MM.1S (cell line): ENCODE measurements around the gene OXCT1.
"Not testable (repeated sequence)": the region's sequence is repeated elsewhere in the genome, so short reads cannot be mapped to it uniquely, and the experiment has no call there.

Source experiments
- DNase-seq: peaks from one replicate; pipeline ENCODE4 v3.0.0-alpha.2; 2015
- H2AFZ ChIP-seq: fragments of 300-600 bp; sonication (generic); 2 replicates; pipeline ENCODE4 v1.6.0; 2016; ENCODE audit warnings: antibody characterized with exemption, low read length
- H3F3A ChIP-seq: fragments of 300-600 bp; sonication (generic); 2 replicates; pipeline ENCODE4 v1.6.1; 2016; ENCODE audit warnings: mild to moderate bottlenecking, antibody characterized with exemption, low read length, moderate library complexity, mixed read lengths; ENCODE audit not compliant: insufficient read depth
- H3K27ac ChIP-seq: fragments of 300-600 bp; sonication (generic); 2 replicates; pipeline ENCODE4 v1.5.1; 2016; ENCODE audit warnings: mild to moderate bottlenecking, low read length
- H3K27me3 ChIP-seq: fragments of 300-600 bp; sonication (generic); replicated peaks from 2 replicates; pipeline ENCODE4 v1.6.0; 2016; ENCODE audit warnings: low read length; ENCODE audit not compliant: insufficient read depth
- H3K36me3 ChIP-seq: fragments of 300-600 bp; sonication (generic); replicated peaks from 2 replicates; pipeline ENCODE4 v1.6.1; 2016; ENCODE audit warnings: mild to moderate bottlenecking, low read length, mixed read lengths; ENCODE audit not compliant: insufficient read depth
- H3K4me1 ChIP-seq: fragments of 300-600 bp; sonication (generic); 2 replicates; pipeline ENCODE4 v1.6.1; 2016; ENCODE audit warnings: low read length, mixed read lengths
- H3K4me2 ChIP-seq: fragments of 300-600 bp; sonication (generic); 2 replicates; pipeline ENCODE4 v1.6.0; 2016; ENCODE audit warnings: low read depth, low read length
- H3K4me3 ChIP-seq: fragments of 300-600 bp; sonication (generic); 2 replicates; pipeline ENCODE4 v1.5.1; 2016; ENCODE audit warnings: low read length, mixed read lengths
- H3K79me2 ChIP-seq: fragments of 300-600 bp; sonication (generic); 2 replicates; pipeline ENCODE4 v1.6.1; 2016; ENCODE audit warnings: mixed run types, low read length, mixed read lengths
- H3K9ac ChIP-seq: fragments of 300-600 bp; sonication (generic); 2 replicates; pipeline ENCODE4 v1.6.1; 2016; ENCODE audit warnings: low read length, mixed read lengths
- H3K9me2 ChIP-seq: fragments of 300-600 bp; sonication (generic); replicated peaks from 2 replicates; pipeline ENCODE4 v1.6.1; 2016; ENCODE audit warnings: mild to moderate bottlenecking, low read length, mixed read lengths; ENCODE audit not compliant: insufficient read depth
- H3K9me3 ChIP-seq: fragments of 300-600 bp; sonication (generic); replicated peaks from 2 replicates; pipeline ENCODE4 v1.6.1; 2016; ENCODE audit warnings: mild to moderate bottlenecking, low read length, mixed read lengths; ENCODE audit not compliant: insufficient read depth
- H4K20me1 ChIP-seq: fragments of 300-600 bp; sonication (generic); 2 replicates; pipeline ENCODE4 v1.6.1; 2016; ENCODE audit warnings: mild to moderate bottlenecking, low read length, moderate library complexity, mixed read lengths; ENCODE audit not compliant: insufficient read depth
- CTCF ChIP-seq: fragments of 300-600 bp; sonication (generic); IDR thresholded peaks from 2 replicates; pipeline ENCODE4 v1.5.1; 2016; ENCODE audit warnings: antibody characterized with exemption, low read length, mixed read lengths
- EZH2 ChIP-seq: fragments of 300-600 bp; sonication (generic); optimal IDR thresholded peaks from 2 replicates; pipeline ENCODE3; 2017; ENCODE audit warnings: low read depth, mild to moderate bottlenecking, antibody characterized with exemption, low read length, mixed read lengths
- EZH2phosphoT487 ChIP-seq: fragments of 300-600 bp; sonication (generic); IDR thresholded peaks from 2 replicates; pipeline ENCODE4 v1.6.1; 2018; ENCODE audit warnings: antibody characterized with exemption, low read length

Gene OXCT1

DNA sequence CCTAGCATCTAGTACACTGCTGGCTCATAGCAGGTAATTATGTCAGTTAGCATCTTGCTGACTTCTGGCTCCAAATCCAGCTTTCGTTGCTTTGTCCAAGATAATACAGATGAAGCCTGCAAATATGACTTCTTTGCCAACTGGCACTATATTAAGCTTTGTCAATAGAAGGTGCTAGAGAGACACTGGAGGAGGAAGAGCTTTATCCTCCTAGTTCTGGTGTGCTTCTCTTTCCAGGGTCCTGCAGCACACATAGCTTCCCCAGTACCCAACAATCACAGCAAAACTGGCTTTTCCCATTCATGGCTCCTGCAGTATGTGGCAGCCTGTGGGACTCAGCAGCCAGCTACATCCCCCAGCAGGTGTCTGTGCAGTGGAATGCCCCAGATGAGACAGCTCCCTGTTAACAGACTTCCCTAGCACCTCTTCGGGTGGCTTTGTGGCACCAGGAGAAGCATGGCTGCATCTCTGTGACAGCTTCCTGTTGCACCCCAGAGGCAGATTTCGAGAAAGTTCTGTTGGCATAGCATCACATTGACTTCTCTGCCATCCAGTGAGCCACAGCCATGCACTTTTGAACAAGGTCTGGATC is 147.8 kb downstream of the OXCT1 start:
- H2AFZ ChIP-seq: no peak overlapping the region
- H3K36me3 ChIP-seq: no peaks in the 10 kb centered on the region
- H3K79me2 ChIP-seq: no peaks in the 10 kb centered on the region
- H4K20me1 ChIP-seq: no peaks in the 10 kb centered on the region
- no peaks in the 10 kb centered on the region for H3K27me3 ChIP-seq
- no peak overlapping the region for H3K4me3 ChIP-seq
- H3K9me2 ChIP-seq: no peaks in the 10 kb centered on the region
- no peak overlapping the region for H3K27ac ChIP-seq
- TF ChIP-seq EZH2phosphoT487: no peak
- no peaks in the 10 kb centered on the region for H3F3A ChIP-seq
- H3K4me1 ChIP-seq: no peaks in the 10 kb centered on the region
- no peak overlapping the region for H3K4me2 ChIP-seq
- DNase-seq: no peak
- H3K9ac ChIP-seq: no peak overlapping the region
- H3K9me3 ChIP-seq: no peaks in the 10 kb centered on the region

DNA sequence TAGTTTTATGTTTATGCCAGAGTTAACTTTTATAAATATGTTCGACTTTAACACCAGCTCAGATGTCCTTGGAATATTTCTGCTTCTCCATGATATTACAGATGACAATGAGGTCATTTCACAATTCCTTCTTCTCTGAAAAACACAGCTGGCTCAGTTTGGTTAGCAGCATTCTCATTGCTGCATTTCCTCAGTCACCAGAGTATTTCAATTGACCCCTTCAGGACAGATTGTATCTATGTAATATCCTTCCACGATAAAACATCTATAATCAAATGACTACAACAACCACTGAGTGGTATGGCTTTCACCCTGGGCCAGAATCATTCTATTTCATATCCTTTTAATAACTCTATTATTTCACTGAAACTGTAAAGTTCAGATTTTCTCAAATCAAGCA is 148.7 kb downstream of the OXCT1 start:
- H3K4me3 ChIP-seq: no peak overlapping the region
- TF ChIP-seq EZH2 (no peak), EZH2phosphoT487 (no peak), CTCF (no peak)
- DNase-seq: no peak
- no peak overlapping the region for H3K27ac ChIP-seq
- no peak overlapping the region for H2AFZ ChIP-seq
- H3K9ac ChIP-seq: no peak overlapping the region
- no peaks in the 10 kb centered on the region for H3K9me3 ChIP-seq
- no peak overlapping the region for H3K4me2 ChIP-seq
- H3K79me2 ChIP-seq: no peaks in the 10 kb centered on the region
- no peaks in the 10 kb centered on the region for H3K9me2 ChIP-seq
- no peaks in the 10 kb centered on the region for H3K4me1 ChIP-seq
- H3K36me3 ChIP-seq: no peaks in the 10 kb centered on the region
- no peaks in the 10 kb centered on the region for H4K20me1 ChIP-seq
- H3K27me3 ChIP-seq: no peaks in the 10 kb centered on the region
- no peaks in the 10 kb centered on the region for H3F3A ChIP-seq

DNA sequence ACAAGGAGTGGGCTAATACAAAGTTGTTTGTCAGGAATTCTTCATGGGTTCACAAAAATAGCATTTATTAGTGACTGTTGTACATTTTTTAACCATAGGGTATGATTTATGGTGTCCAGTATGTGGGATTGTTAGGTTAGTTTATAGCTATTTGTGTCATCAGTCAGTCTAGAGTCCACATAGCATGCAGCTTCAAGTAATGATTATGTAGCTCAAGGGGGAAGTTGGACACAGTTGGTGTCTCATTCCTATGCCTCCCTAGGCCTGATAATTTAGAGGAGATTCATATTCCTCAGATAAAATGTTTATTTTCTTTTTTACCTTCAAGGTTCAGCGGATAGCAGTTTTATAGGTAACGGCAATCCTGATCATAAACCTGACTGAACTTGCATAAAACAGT is 153.8 kb downstream of the OXCT1 start:
- no peaks in the 10 kb centered on the region for H3K79me2 ChIP-seq
- no peak for TF ChIP-seq EZH2
- no peak for TF ChIP-seq CTCF
- no peak for TF ChIP-seq EZH2phosphoT487
- H3K27ac ChIP-seq: no peak overlapping the region

DNA sequence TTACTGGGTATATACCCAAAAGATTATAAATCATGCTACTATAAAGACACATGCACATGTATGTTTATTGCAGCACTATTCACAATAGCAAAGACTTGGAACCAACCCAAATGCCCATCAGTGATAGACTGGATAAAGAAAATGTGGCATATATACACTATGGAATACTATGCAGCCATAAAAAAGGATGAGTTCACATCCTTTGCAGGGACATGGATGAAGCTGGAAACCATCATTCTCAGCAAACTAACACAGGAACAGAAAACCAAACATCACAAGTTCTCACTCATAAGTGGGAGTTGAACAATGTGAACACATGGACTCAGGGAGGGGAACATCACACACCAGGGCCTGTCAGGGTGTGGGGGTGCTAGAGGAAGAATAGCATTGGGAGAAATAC is 155.8 kb downstream of the OXCT1 start:
- not testable (repeated sequence) for H3K9me3 ChIP-seq, H3K4me1 ChIP-seq, H3K4me3 ChIP-seq

More for the DNA sequence above, 153.8 kb downstream of the OXCT1 start:
- Histone ChIP-seq H3K9ac (no peak overlapping the region), H3K27me3 (no peaks in the 10 kb centered on the region), H4K20me1 (no peaks in the 10 kb centered on the region), H2AFZ (no peak overlapping the region), H3K9me3 (no peaks in the 10 kb centered on the region), H3K9me2 (no peaks in the 10 kb centered on the region), H3K36me3 (no peaks in the 10 kb centered on the region), H3K4me3 (no peak overlapping the region), H3F3A (no peaks in the 10 kb centered on the region), H3K4me2 (no peak overlapping the region), H3K4me1 (no peaks in the 10 kb centered on the region)
- no peak for DNase-seq

More for the DNA sequence above, 155.8 kb downstream of the OXCT1 start:
- H3K9ac ChIP-seq, H3K9me2 ChIP-seq, H3K4me2 ChIP-seq, H4K20me1 ChIP-seq, H3K36me3 ChIP-seq, DNase-seq, H3F3A ChIP-seq, H3K79me2 ChIP-seq, H3K27me3 ChIP-seq, H3K27ac ChIP-seq, H2AFZ ChIP-seq: not testable (repeated sequence)
